Parathyroid adenoma (tissue), 2 donors: Measurements from ENCODE around the gene TYSND1.
"Not testable (repeated sequence)": the region's sequence is repeated elsewhere in the genome, so short reads cannot be mapped to it uniquely, and the experiment has no call there.

Experiments
- H2AFZ ChIP-seq: fragments of 300-600 bp; sonication (generic); one replicate; pipeline ENCODE4 v1.7.0; 2017; ENCODE audit warnings: antibody characterized with exemption, mild to moderate bottlenecking
- H3K27ac ChIP-seq: fragments of 300-600 bp; sonication (generic); one replicate; pipeline ENCODE4 v1.7.0; 2017
- H3K27me3 ChIP-seq: fragments of 300-600 bp; sonication (generic); one replicate; pipeline ENCODE4 v1.7.0; 2017; ENCODE audit warnings: low read length; ENCODE audit not compliant: control insufficient read depth, insufficient read depth
- H3K36me3 ChIP-seq: fragments of 300-600 bp; sonication (generic); one replicate; pipeline ENCODE4 v1.7.0; 2017; ENCODE audit warnings: low read length; ENCODE audit not compliant: control insufficient read depth, insufficient read depth
- H3K4me1 ChIP-seq: fragments of 300-600 bp; sonication (generic); one replicate; pipeline ENCODE4 v1.7.0; 2017; ENCODE audit warnings: control low read depth
- H3K4me2 ChIP-seq: fragments of 300-600 bp; sonication (generic); one replicate; pipeline ENCODE4 v1.7.0; 2017; ENCODE audit warnings: low read length
- H3K4me3 ChIP-seq: fragments of 300-600 bp; sonication (generic); one replicate; pipeline ENCODE4 v1.7.0; 2017; ENCODE audit warnings: low read depth, low read length
- H3K79me2 ChIP-seq: fragments of 300-600 bp; sonication (generic); one replicate; pipeline ENCODE4 v1.7.0; 2017; ENCODE audit warnings: control low read depth
- H3K9ac ChIP-seq: fragments of 300-600 bp; sonication (generic); one replicate; pipeline ENCODE4 v1.7.0; 2017; ENCODE audit warnings: mild to moderate bottlenecking
- H3K9me3 ChIP-seq: fragments of 300-600 bp; sonication (generic); one replicate; pipeline ENCODE4 v1.7.0; 2017; ENCODE audit warnings: low read length; ENCODE audit not compliant: control insufficient read depth
- CTCF ChIP-seq: fragments of 300-600 bp; sonication (generic); IDR thresholded peaks from one replicate; pipeline ENCODE4 v1.7.0; 2017; ENCODE audit warnings: antibody characterized with exemption, mild to moderate bottlenecking
- donor health status: primary hyperparathyroidism.

The TYSND1 gene

GRCh38 chr10:70186090-70186489 lies 39.6 kb upstream of the TYSND1 start:
- Histone ChIP-seq H3K4me2 (no peak overlapping the region), H3K36me3 (no peaks in the 10 kb centered on the region), H3K27me3 (no peaks in the 10 kb centered on the region), H3K79me2 (no peaks in the 10 kb centered on the region), H3K27ac (no peak overlapping the region), H3K9me3 (no peaks in the 10 kb centered on the region), H2AFZ (no peak overlapping the region), H3K4me1 (no peaks in the 10 kb centered on the region), H3K9ac (no peak overlapping the region), H3K4me3 (no peak overlapping the region)
- no peak for TF ChIP-seq CTCF

- Histone ChIP-seq H3K36me3 (no peaks in the 10 kb centered on the region), H3K4me3 (no peak overlapping the region), H3K9ac (no peak overlapping the region), H2AFZ (no peak overlapping the region), H3K4me2 (no peak overlapping the region), H3K27me3 (no peaks in the 10 kb centered on the region), H3K4me1 (no peaks in the 10 kb centered on the region), H3K79me2 (no peaks in the 10 kb centered on the region), H3K27ac (no peak overlapping the region), H3K9me3 (no peaks in the 10 kb centered on the region)
- TF ChIP-seq CTCF = no peak
Observed at GRCh38 chr10:70183304-70183703, 36.8 kb upstream of the TYSND1 start.

- not testable (repeated sequence) for H3K27ac ChIP-seq, H3K9ac ChIP-seq, H3K79me2 ChIP-seq, H3K4me1 ChIP-seq, H3K27me3 ChIP-seq, H2AFZ ChIP-seq, H3K36me3 ChIP-seq, H3K4me3 ChIP-seq, H3K9me3 ChIP-seq, H3K4me2 ChIP-seq
Observed at GRCh38 chr10:70179209-70179608, 32.7 kb upstream of the TYSND1 start.

- Histone ChIP-seq H3K36me3 (no peaks in the 10 kb centered on the region), H3K27ac (no peak overlapping the region), H3K9me3 (no peaks in the 10 kb centered on the region), H3K9ac (no peak overlapping the region), H3K4me3 (no peak overlapping the region), H3K4me2 (no peak overlapping the region), H3K27me3 (no peaks in the 10 kb centered on the region), H2AFZ (no peak overlapping the region), H3K4me1 (no peaks in the 10 kb centered on the region), H3K79me2 (no peaks in the 10 kb centered on the region)
- no peak for TF ChIP-seq CTCF
Observed at GRCh38 chr10:70178139-70178725, 31.7 kb upstream of the TYSND1 start.

GRCh38 chr10:70176441-70176840 lies 29.9 kb upstream of the TYSND1 start:
- no peaks in the 10 kb centered on the region for H3K4me1 ChIP-seq
- H3K79me2 ChIP-seq = no peaks in the 10 kb centered on the region
- H2AFZ ChIP-seq = no peak overlapping the region
- no peaks in the 10 kb centered on the region for H3K9me3 ChIP-seq
- H3K27ac ChIP-seq = no peak overlapping the region
- no peak for TF ChIP-seq CTCF
- H3K36me3 ChIP-seq = no peaks in the 10 kb centered on the region
- H3K4me2 ChIP-seq = no peak overlapping the region
- H3K27me3 ChIP-seq = no peaks in the 10 kb centered on the region
- no peak overlapping the region for H3K9ac ChIP-seq
- no peak overlapping the region for H3K4me3 ChIP-seq
